HCT116 (cell line): Measurements from ENCODE around the gene FAM20C.
"Not testable (repeated sequence)": the region's sequence is repeated elsewhere in the genome, so short reads cannot be mapped to it uniquely, and the experiment has no call there.

Experiments used
- CTCF ChIP-seq, 3 experiments: fragments of 200-600 bp in 1 of 3; sonication (generic) in 1 of 3; IDR thresholded peaks in 2 of 3; conservative IDR thresholded peaks in 1 of 3; 2 replicates each; pipeline ENCODE4 v1.5.1; 2012 to 2017; ENCODE audit warnings: low read depth in 2 of 3, low read length in 2 of 3, antibody characterized with exemption in 1 of 3, borderline replicate concordance in 1 of 3, control low read depth in 1 of 3, mild to moderate bottlenecking in 1 of 3, mixed read lengths in 1 of 3, mixed run types in 1 of 3, moderate library complexity in 1 of 3; ENCODE audit not compliant: insufficient read depth in 1 of 3
- YY1 ChIP-seq: IDR thresholded peaks from 2 replicates; pipeline ENCODE4 v1.6.1; 2011; ENCODE audit warnings: low read length, low read depth, moderate library complexity, mild to moderate bottlenecking; ENCODE audit not compliant: insufficient replicate concordance; ENCODE audit errors: extremely low read depth

- TF ChIP-seq YY1, result not testable (repeated sequence)
- peak; percentile 28 to 93 (median 48) for TF ChIP-seq CTCF (IDR thresholded peaks at IDR 0.05 in 2 of 3, conservative IDR thresholded peaks at IDR 0.05 in 1 of 3; ENCODE audit: borderline replicate concordance in 1 of 3, insufficient read depth in 1 of 3, low read depth in 2 of 3, low read length in 2 of 3)
Observed at GRCh38 chr7:263483-264351, 71.3 kb downstream of the FAM20C start.
